Measurements from ENCODE around the gene CLASRP.

GRCh38 chr19:45070214-45070613 is 31.4 kb downstream of the CLASRP start:
- TF ChIP-seq, protein P1, sequence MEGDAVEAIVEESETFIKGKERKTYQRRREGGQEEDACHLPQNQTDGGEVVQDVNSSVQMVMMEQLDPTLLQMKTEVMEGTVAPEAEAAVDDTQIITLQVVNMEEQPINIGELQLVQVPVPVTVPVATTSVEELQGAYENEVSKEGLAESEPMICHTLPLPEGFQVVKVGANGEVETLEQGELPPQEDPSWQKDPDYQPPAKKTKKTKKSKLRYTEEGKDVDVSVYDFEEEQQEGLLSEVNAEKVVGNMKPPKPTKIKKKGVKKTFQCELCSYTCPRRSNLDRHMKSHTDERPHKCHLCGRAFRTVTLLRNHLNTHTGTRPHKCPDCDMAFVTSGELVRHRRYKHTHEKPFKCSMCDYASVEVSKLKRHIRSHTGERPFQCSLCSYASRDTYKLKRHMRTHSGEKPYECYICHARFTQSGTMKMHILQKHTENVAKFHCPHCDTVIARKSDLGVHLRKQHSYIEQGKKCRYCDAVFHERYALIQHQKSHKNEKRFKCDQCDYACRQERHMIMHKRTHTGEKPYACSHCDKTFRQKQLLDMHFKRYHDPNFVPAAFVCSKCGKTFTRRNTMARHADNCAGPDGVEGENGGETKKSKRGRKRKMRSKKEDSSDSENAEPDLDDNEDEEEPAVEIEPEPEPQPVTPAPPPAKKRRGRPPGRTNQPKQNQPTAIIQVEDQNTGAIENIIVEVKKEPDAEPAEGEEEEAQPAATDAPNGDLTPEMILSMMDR (conservative IDR thresholded peaks at IDR 0.05 in 1 of 2, IDR thresholded peaks at IDR 0.05 in 1 of 2; ENCODE audit: low read depth in 1 of 2, low read length in 2 of 2), result no peak
- no peak for TF ChIP-seq EZH2 (IDR thresholded peaks at IDR 0.05; ENCODE audit: low read length, missing control alignments)
